HUES64 (cell line): Measurements from ENCODE around the gene SEMA3D. TPM values are rescaled to one million over a fixed set of nuclear protein-coding genes. Genes with fewer than 3 reads are reported as not detected.

Experiments used
- H3K27ac ChIP-seq: 2 replicates; pipeline ENCODE4 v1.7.0; 2013; ENCODE audit warnings: low read depth, low read length, inconsistent platforms
- H3K27me3 ChIP-seq: 2 replicates; pipeline ENCODE4 v1.6.1; 2013; ENCODE audit warnings: mild to moderate bottlenecking, low read length; ENCODE audit not compliant: insufficient read depth
- H3K36me3 ChIP-seq: 2 replicates; pipeline ENCODE4 v1.6.1; 2013; ENCODE audit warnings: mild to moderate bottlenecking, low read length; ENCODE audit not compliant: insufficient read depth
- H3K4me1 ChIP-seq: 2 replicates; pipeline ENCODE4 v1.6.1; 2013; ENCODE audit warnings: mild to moderate bottlenecking, low read length, moderate library complexity; ENCODE audit not compliant: insufficient read depth
- H3K4me3 ChIP-seq: 2 replicates; pipeline ENCODE4 v1.5.1; 2013; ENCODE audit warnings: mild to moderate bottlenecking, low read length, moderate library complexity
- H3K9ac ChIP-seq: 2 replicates; pipeline ENCODE4 v1.6.1; 2013; ENCODE audit warnings: mild to moderate bottlenecking, low read depth, low read length
- H3K9me3 ChIP-seq: 2 replicates; pipeline ENCODE4 v1.6.1; 2013; ENCODE audit warnings: low read depth, low read length; ENCODE audit not compliant: insufficient read depth
- WGBS: fragments of 150-250, 120-280 bp; methylation state at CpG from one replicate; pipeline ENCODE4 v1.1.7; 2013; ENCODE audit warnings: missing lambda C conversion rate; 5-methylcytosine and 5-hydroxymethylcytosine counted together
- polyA plus RNA-seq, 2 experiments: library from polyadenylated mRNA; stranded (reverse); fragments of 50-300 nt; gene quantifications; one replicate each; pipeline ENCODE4 v1.2.3, GENCODE V29; 2013

SEMA3D gene
- 2.0 TPM for polyA plus RNA-seq (2013, experiment 1 of 2)
- 3.0 TPM for polyA plus RNA-seq (2013, experiment 2 of 2)

DNA sequence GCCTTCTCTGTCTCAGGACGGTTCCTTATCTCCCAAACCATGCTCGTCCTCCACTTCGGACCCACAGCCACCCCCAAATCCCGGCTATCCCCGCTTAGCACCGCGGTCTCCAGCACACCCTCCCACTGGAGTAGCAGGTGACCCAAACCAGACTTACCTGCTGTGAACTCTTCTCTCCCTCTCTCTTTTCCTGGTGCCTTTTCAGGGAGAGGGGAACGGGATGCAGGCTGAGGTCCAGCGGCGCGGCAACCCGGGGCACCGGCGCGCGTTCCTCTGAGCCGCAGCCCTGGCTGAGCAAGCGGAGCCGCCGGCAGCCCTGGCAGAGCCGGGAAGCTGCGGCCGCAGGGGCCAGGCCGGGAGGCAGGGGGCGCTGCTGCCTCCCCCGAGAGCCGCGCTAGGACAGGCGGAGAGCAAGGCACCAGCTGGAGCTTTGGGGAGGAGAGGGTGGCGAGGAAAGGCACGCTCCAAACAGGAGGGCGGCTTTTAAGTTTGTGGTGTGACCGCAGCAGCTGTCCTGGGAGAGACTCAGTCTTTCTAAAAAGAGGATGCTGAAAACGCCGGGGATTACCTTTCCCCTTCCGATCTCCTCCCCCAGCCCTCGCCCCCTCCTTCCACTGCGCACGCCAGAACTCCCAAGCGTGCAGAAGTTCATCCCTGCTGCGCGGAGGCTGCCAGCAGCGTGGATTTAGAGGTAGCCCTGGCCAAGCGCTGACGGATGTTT, at the start of gene SEMA3D:
Gene SEMA3D (minus strand): TSS at position 536 of the 721 bp plus-strand sequence. CDS start 65,165 bp downstream, outside the sequence.
- peaks cover 64% of the 10 kb centered on the region for H3K27me3 ChIP-seq
- H3K4me1 ChIP-seq = no peaks in the 10 kb centered on the region
- H3K36me3 ChIP-seq = no peaks in the 10 kb centered on the region
- WGBS = under 1% methylated on average over 45 of the region's 45 CpGs
- H3K9me3 ChIP-seq = no peaks in the 10 kb centered on the region
- H3K27ac ChIP-seq = no peak within 1 kb of the TSS
- peak within 1 kb of the TSS; percentile 13 for H3K9ac ChIP-seq
- H3K4me3 ChIP-seq = peak within 1 kb of the TSS; percentile 61

DNA sequence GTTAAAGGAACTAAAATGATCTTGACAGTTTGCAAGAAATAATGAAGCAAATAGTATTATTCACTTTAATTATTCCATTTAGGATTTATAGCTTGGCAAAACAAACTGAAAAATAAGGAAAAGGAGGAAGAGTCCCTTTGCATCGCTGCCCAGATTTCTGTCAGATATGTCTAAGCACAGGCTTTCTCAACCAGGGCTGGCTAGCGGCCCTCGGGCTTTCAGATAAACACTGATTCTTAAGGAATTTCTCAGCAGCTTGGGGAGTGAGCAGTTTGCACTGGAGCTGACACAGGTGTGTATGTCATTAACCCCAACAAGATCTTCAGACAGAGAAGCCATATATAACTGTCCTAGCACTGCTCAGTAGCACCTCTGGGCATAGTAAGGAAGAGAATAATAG, 47.9 kb upstream of the SEMA3D start:
- Histone ChIP-seq H3K4me3 (no peak overlapping the region), H3K9me3 (no peaks in the 10 kb centered on the region), H3K4me1 (no peaks in the 10 kb centered on the region), H3K36me3 (no peaks in the 10 kb centered on the region), H3K27ac (no peak overlapping the region), H3K27me3 (no peaks in the 10 kb centered on the region; the same call in 1 of the 2 replicates), H3K9ac (no peak overlapping the region)
- 92% methylated on average over 3 of the region's 3 CpGs for WGBS

DNA sequence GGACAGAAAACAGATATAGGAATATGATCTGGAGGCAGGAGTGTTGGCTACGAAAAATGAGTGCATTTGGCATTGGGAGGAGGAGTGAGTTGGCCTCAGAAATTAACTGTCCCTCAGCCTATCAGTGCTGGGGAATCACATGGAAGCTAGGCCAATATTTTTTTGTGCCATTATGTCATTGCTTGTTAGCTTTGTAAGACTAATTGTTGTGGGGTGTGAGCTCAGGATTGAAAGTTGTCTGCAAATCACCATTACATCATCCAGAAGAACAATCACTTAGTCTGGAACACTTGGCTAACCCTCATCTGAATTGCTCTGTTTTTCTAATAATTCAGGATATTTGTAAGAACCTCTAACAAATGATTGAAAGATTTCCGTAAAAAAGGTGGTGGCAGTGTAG, 45.2 kb upstream of the SEMA3D start:
- no peak overlapping the region for H3K9ac ChIP-seq
- no peaks in the 10 kb centered on the region for H3K9me3 ChIP-seq
- H3K4me3 ChIP-seq = no peak overlapping the region
- H3K4me1 ChIP-seq = no peaks in the 10 kb centered on the region
- no peaks in the 10 kb centered on the region for H3K36me3 ChIP-seq
- H3K27me3 ChIP-seq = no peaks in the 10 kb centered on the region
- no peak overlapping the region for H3K27ac ChIP-seq
- WGBS = 96% methylated on average over 2 of the region's 2 CpGs

DNA sequence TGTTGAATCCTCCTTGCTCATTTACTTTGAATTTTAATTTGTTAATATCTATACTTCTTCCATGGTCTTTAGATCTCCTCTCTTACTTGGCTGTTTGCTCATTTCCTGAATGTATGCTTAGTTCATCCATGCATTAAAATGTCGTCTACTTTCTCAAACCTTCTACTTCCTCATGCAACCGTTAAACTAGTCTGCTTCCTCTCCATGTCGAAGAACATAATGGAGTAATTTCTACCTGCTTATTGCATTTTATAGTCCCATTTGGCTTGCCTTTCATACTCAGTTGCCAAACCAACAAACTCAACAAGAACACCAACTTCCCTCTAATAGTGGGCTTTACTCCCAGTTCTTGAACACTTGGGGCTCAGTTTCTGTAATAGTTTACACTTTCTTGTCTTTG, 43.8 kb upstream of the SEMA3D start:
- no peaks in the 10 kb centered on the region for H3K9me3 ChIP-seq
- no peak overlapping the region for H3K27ac ChIP-seq
- no peaks in the 10 kb centered on the region for H3K36me3 ChIP-seq
- 94% methylated on average over 3 of the region's 3 CpGs for WGBS
- H3K4me1 ChIP-seq = no peaks in the 10 kb centered on the region
- no peaks in the 10 kb centered on the region for H3K27me3 ChIP-seq
- no peak overlapping the region for H3K9ac ChIP-seq
- no peak overlapping the region for H3K4me3 ChIP-seq

DNA sequence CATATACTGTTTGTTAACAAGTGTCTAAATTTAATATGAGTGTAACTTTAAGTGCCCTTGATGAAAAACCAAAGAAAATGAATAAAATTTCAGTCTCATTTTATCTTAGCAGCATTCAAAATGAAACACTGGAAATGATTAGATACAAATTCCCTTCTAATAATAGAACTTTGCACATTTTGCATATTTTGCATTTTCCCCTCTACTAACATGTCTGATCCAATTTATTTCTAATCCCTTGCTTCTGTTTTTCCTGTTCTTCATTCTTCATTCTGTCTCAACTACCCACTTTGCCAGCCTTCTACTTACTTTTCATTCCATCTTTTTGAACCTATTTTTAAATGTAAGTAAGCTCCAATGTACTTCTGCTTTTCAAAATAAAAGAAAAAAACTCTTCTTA, 42.7 kb upstream of the SEMA3D start:
- H3K4me1 ChIP-seq = no peaks in the 10 kb centered on the region
- H3K4me3 ChIP-seq = no peak overlapping the region
- no peaks in the 10 kb centered on the region for H3K36me3 ChIP-seq
- H3K9ac ChIP-seq = no peak overlapping the region
- H3K27ac ChIP-seq = no peak overlapping the region
- H3K27me3 ChIP-seq = no peaks in the 10 kb centered on the region
- no peaks in the 10 kb centered on the region for H3K9me3 ChIP-seq

DNA sequence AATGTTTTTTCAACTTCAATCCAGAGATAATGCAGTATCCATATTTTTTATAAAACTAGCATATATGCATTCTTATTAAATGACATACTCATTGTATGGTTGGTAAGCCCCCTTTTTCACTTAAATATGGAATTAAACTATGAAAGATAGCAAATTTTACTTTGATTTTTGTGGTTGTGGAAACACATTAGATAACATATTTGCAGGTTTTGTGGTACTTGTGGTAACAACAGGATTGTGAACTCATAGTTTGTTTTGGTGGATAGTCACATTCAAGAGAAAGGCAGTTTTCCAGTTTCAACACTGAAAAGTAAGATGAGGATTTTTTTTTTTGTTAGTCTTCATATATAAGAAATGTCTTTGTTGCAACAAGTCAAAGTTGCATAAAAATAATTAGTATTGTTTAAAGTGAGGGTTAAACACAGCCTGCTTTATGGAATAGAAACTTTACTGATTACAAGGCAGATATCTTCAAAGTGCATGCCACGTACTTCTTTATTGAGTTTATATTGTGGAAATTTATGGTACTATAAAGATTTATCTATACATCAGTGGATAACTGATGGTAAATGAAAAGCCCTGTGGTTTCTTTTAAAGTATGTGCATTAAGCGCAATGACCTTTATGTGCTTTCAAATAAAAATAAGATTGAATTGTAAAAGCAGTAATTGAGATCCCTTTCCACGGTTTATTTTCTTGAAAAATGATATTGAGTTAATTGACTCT, 39.7 kb upstream of the SEMA3D start:
- Histone ChIP-seq H3K27me3 (no peaks in the 10 kb centered on the region), H3K4me1 (no peaks in the 10 kb centered on the region), H3K9ac (no peak overlapping the region), H3K4me3 (no peak overlapping the region), H3K27ac (no peak overlapping the region), H3K9me3 (no peaks in the 10 kb centered on the region), H3K36me3 (no peaks in the 10 kb centered on the region)
- WGBS = 94% methylated on average over 3 of the region's 3 CpGs

DNA sequence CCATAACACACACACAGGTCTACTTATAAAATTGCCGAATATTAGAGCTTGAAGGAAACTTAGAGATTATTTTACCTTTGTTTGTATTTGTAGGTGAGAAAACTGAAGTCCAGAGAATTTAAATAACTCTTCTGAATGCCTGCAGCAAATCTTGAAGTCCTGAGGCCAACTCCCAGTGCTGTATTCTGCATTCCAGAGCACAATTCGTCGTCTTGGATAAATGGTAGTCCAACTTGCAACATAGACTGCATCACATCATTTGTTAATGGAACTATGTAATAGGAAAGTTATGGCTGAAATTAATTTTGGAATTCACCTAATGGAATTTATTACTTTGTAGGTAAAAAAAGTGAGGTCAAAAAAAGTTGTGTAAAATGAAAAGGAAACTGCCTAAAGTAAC, 37.3 kb upstream of the SEMA3D start:
- 97% methylated on average over 3 of the region's 3 CpGs for WGBS

DNA sequence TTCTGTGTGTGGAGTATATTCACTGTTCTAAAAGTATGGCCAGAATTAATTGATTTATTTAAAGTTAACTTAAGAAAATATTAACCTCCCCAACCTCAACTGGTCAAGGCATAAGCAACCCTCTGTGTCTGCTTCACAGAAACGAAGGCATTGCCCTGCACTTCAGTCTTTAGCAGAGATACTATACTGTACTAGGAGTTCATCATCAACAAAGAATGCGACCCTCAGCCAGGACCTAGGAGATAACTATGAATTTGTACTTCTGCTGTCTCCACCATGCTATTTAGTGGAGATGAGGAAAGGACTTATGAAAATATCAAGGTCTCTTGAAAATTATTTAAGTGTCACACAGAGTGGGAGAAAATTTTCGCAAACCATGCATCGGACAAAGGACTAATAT, 35.7 kb upstream of the SEMA3D start:
- Histone ChIP-seq H3K27me3 (no peaks in the 10 kb centered on the region), H3K4me1 (no peaks in the 10 kb centered on the region), H3K9ac (no peak overlapping the region), H3K4me3 (no peak overlapping the region), H3K36me3 (no peaks in the 10 kb centered on the region), H3K27ac (no peak overlapping the region), H3K9me3 (no peaks in the 10 kb centered on the region)
- 95% methylated on average over 4 of the region's 4 CpGs for WGBS

More for the DNA sequence above, 37.3 kb upstream of the SEMA3D start:
- Histone ChIP-seq H3K36me3 (no peaks in the 10 kb centered on the region), H3K4me1 (no peaks in the 10 kb centered on the region), H3K27me3 (no peaks in the 10 kb centered on the region), H3K9ac (no peak overlapping the region), H3K4me3 (no peak overlapping the region), H3K9me3 (no peaks in the 10 kb centered on the region), H3K27ac (no peak overlapping the region)

DNA sequence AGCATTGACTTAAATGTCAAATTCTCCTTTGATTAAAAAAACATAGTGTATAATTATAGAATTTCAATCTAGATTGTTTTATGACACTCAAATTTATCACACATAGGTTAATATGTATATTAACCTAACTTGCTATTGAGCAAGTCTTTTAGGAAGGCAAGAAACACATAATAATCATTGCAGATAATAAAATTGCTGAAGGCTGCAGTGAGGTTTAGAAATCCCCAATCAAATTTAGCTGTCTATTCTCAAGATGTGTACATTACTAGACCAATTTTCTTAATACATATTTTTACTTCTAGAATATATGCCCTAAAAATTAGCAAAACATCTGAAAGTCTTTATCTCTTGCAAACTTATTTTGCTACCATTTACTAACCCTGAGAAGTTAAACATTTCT, 34.9 kb upstream of the SEMA3D start:
- Histone ChIP-seq H3K36me3 (no peaks in the 10 kb centered on the region), H3K27me3 (no peaks in the 10 kb centered on the region), H3K4me3 (no peak overlapping the region), H3K9ac (no peak overlapping the region), H3K9me3 (no peaks in the 10 kb centered on the region), H3K27ac (no peak overlapping the region), H3K4me1 (no peaks in the 10 kb centered on the region)

DNA sequence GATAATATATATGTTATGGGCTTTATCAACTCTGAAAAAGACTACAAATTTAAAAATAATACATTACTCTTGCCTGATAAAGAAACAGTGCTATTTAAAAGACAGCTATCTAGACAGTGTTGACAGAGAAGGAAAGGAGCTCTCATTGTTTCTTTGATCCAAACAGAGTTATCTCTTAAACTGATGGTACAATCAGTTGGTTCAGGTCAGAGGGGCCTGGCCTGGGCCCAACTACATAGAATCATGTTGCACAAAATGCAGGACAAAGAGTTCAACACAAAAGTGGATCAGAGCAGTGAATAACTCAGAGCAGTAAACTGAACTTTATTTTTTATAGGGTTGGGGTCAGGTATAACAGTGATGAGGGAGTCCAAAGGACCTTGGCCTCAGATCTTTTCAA, 33.8 kb upstream of the SEMA3D start:
- Histone ChIP-seq H3K9ac (no peak overlapping the region), H3K4me3 (no peak overlapping the region), H3K9me3 (no peaks in the 10 kb centered on the region), H3K4me1 (no peaks in the 10 kb centered on the region), H3K27me3 (no peaks in the 10 kb centered on the region), H3K27ac (no peak overlapping the region), H3K36me3 (no peaks in the 10 kb centered on the region)

DNA sequence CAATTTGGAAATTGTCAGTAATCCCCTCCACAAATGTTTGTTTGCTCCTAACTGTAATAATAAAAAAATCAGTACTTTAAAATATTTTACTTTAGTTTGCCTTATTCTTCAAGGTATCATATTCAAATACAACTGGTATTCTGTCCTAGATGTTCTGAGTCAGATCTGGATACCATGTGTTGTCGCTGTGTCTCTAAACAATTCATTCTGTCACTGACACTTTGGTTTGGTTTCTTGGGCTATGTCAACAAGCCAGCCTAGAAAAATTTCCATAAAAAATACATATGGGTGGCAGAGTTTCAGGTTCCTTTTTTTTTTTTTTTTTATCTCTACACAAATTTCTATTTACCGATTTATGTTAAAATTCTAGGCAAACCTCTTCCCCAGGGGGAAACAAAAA, 33.2 kb upstream of the SEMA3D start:
- Histone ChIP-seq H3K27ac (no peak overlapping the region), H3K4me3 (no peak overlapping the region), H3K36me3 (no peaks in the 10 kb centered on the region), H3K4me1 (no peaks in the 10 kb centered on the region), H3K9me3 (no peaks in the 10 kb centered on the region), H3K27me3 (no peaks in the 10 kb centered on the region), H3K9ac (no peak overlapping the region)
- 94% methylated on average over 1 of the region's 2 CpGs for WGBS
